ENCODE measurements around the gene NKAIN2.
"Not testable (repeated sequence)": the region's sequence is repeated elsewhere in the genome, so short reads cannot be mapped to it uniquely, and the experiment has no call there.

NKAIN2 gene

DNA sequence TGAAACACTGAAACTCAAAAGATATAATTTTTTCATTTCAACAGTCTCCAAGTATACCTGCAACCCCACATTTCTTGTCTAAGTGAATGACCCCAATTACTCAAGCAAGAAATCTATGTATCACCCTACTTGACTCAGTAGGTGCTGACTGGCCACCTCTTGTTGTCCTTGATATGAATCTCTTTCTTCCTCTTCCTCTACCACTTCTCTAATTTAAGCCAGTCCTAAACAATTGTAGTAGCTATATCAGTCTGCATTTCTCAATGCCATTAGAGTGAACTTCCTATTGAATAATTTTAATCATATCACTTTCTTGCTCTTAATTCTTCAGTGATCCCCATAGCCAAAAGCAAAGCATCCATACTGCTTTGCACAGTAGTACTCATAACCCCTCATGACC lies 93.2 kb downstream of the NKAIN2 start:
- DNase-seq, result no peak

DNA sequence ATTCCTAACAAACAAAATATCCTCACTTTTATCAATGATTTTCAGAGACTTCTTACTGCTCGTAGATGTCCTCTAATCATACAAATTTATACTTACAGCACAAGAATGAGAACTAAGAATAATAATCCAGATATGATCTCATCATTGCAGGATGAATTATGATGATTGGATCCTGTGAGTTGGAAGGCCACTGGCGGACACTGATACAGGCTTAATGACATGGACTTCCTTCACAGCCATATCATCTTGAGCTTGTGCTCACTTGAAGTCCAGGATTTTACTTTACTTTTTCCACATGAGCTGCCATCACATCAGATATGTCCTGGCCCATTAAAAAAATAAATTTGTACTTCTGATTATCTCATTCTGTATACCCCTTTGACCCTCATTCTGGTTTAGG lies 94.3 kb downstream of the NKAIN2 start:
- DNase-seq, result no peak

DNA sequence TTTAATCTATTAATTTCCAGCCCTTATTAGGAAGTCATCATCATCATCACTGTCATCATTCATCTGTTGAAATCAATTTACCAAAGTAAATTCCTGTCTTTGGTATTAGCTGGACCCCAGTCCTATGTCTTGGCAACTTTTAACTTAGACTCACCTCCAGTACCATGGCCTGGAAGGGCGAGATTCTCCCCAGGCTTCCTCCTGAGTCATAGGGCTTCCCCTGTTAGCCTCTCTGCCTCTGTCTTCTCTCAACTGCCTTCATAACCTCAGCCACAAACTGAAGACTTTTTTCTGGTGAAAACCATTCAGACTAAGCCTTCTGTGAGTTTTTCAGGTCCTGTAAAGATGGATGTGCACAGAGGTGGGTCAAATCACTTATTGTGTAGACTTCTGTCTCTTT lies 95.0 kb downstream of the NKAIN2 start:
- DNase-seq, result no peak

DNA sequence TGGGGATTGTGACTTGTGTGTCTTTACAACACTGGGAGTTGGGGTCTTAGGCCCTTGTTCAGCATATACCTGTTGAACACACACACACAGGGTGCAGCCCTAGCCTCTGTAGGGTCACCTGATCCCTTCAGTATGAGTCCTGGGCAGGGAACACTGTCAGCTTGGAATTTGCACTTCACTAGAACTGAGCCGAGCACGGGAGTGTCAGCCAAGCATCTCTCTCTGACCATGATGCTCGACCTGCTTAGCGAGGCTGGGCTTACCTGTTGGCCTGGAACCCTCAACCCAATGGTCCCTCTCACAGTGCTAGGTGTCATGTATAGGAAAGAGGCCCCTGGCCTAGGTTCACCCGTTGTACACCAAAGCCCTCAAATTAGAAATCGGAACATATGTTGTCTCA lies 96.1 kb downstream of the NKAIN2 start:
- no peak for DNase-seq

DNA sequence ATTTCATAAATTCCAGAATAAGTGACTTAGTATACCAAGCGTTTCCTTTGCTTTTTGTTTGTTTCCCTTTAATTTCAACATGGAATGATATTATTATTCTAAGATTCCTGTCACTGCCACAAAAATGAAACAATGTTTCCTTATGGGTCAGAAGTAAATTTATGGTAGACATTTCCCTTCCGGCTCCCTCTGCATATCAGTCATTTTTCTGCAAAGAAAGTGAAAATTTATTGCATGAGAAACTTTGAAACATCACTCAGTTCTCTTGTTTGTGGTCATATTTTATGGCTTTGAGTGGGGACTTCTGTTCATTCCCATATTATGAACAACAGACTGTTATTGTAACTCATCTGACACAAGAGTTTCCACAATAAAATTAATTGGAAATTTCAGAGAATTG lies 97.8 kb downstream of the NKAIN2 start:
- DNase-seq, result no peak

DNA sequence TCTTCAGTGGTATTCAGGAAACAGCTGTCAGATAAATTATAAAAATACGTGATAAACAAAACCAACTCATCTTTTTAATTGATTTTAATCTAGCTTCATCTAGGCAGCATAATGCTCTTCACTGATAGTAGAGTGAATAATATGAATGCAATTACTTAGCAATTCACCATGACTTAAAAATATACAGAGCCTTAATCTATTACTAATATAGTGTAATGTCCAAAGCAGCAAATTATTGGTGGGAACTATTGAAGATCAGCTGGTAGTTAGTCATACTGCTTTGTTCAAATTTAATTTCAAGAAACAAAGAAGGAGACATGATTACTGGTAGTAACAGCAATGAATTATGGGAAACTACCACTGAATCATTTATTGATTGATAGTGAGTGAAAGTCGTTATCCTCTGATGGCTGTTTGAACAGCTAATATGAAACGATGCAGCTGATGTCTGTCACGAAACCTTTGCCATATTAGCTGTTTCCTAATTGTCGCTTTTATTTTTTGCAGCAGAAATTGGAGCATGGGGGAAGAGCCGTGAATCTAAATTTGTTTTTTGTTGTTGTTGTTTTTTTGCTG lies 99.2 kb downstream of the NKAIN2 start:
- no peak for DNase-seq

DNA sequence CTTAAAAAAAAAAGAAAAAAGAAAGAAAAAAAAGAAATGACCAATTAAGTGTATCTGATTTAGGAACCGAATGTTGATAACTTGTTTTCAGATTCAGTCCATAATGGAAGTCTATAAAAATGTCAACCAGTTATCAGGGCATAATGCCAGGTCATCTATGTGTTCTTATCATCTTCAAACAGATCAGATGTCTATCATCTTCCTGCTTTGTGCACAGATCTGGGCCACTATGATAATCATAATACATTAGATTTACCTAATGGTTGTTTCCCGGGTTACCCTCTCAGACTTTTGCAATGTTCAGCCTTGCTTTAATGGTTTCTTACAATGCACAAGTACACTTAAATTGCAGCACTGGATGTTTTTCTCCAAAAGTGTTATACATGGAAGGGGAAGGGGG lies 100.6 kb downstream of the NKAIN2 start:
- DNase-seq, result no peak

DNA sequence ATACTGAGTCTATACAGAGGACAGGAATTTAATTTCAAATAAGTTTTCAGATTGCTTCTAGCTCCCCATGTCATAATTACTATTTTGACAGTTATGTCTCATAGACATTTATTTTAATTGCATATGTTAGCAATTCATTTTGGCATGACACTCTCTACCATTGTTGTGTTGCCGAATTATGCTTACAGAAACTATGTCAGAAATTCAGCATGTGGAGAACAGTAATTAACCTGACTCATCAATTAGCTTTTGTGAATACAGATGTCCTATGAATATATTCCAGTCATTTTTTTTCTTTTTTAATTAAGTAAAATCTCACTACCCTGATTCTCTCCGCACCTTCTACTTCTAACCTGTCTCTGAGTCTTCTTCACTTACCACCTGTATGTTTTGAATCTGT lies 105.1 kb downstream of the NKAIN2 start:
- no peak for DNase-seq

DNA sequence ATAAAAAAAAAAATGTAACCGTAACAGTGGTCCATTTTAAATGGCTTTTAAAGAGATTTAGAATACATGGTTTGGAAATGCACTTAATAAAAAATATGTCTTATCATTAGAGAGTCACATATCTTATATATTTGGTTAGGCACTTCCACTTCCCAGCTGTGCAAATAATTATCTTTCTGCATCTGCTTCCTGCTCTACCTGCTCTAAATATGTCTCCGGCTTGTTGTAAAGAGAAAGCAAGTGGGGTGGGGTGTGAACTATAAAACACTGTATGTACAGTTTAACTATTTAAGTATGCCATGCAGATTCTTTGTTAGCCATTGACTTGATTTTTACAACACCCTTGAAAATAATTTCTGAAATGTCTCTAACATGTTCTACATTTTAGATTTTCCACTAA lies 106.3 kb downstream of the NKAIN2 start:
- DNase-seq, result no peak

DNA sequence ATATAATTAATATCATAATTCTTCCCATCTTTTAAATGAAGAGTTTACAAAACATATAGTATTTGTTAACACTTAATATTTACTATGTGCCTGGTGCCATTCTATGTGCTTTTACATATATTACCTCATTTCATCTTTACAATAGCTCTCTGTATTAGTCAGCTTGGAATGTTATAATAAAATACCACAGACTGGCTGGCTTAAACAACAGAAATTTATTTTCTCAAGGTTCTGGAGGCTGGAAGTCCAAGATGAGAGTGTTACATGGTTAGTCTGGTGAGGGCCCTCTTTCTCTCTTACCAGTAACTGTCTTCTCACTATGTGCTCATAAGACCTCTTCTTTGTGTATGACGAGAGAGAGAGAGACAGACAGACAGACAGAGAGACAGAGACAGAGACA lies 110.2 kb downstream of the NKAIN2 start:
- no peak for DNase-seq

DNA sequence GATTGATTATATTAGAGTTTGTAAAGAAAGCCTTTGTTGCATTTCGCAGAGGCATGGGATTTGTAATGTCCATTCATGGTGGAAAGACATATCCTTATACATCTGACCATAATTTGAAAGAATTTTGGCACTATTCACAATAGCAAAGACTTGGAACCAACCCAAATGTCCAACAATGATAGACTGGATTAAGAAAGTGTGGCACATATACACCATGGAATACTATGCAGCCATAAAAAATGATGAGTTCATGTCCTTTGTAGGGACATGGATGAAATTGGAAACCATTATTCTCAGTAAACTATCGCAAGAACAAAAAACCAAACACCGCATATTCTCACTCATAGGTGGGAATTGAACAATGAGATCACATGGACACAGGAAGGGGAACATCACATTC lies 119.7 kb downstream of the NKAIN2 start:
- not testable (repeated sequence) for DNase-seq

DNA sequence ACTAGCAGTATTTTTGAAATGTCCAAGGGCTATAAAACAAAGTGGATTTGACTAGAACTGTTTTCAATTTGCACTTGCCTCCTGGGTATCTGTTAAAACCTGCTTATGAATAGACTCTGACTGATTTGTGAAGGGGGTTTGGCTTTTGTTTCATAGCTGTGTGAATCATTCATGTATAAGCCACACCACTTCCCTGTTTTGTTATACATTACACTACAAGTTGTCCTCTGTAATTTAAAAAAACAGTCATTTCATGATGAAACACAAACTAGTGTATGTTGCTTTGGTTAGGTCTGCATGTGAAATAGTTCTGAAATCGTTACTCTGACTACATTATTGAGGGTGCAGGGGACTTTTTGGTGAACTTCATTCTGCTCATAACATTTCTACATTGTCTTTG lies 121.7 kb downstream of the NKAIN2 start:
- no peak for DNase-seq

DNA sequence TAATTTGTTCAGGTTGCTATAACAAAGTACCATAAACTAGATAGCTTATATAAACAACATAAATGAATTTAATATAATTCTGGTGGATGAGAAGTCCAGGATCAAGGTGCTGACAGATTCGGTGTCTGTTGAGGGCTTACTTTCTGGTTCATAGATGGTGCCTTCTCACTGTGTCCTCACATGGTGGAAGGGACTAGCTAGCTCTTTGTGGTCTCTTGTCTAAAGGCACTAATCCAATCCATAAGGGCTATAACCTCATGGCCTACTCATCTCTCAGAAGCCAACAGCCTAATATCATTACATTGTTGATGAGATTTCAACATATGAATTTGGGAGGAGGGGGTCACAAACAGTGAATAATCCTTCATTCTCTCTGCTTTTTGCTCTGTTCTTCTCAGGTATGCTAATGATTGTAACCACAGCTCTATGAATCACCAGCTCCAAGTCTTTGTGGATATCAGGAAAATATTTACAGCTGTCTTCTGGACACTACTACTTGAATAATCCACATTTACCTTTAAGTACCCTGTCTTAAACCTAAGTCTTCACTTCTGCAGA lies 122.3 kb downstream of the NKAIN2 start:
- DNase-seq, result no peak

DNA sequence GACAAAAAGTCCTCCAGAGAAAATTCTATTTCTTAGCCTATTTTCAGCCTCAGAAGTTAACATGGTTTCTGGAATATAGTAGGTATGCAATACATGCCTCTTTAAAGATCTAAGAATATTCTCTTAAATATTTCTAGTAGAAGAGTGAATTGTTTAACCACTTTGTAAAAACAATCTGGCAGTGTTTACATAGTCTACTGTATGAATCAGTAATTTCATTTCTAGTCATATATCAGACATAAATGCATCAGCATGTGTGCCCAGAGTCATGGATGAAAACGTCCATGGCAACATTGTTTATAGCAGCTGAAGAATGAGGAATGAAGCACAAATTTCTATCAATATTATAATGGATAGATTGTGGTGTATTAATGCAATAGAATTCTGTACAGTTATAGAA lies 124.9 kb downstream of the NKAIN2 start:
- DNase-seq, result no peak

DNA sequence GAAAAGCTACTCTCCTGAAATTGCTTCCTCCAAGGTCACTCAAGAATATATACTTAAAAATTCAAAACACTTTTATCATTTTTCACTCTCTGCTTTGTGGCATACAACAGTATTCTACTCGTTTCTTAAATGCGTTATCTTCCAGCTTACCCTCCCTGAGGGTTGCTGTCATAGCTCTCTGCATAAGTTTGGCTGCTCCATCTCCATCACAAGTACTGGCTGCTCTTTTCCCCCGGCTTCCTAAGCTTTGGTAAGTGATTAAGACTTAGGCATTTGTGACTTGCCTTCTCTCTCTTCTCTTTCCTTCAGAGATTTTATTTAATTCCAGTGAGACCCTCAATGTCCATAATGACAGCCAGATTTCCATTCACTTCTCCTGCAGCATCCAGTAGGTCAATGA lies 128.3 kb downstream of the NKAIN2 start:
- no peak for DNase-seq

DNA sequence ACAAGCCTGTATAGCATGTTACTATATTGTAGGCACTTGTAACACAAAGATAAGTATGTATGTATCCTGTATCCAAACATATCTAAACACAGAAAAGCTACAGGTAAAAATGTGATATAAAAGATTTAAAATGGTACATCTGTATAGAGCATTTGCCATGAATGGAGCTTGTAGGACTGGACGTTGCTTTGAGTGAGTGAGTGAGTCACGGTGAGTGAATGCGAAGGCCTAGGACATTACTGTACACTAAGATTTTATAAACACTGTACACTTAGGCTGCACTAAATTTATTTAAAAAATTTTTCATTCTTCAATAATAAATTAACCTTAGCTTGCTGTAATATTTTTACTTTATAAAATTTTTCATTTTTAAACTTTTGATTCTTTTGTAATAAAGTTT lies 136.9 kb downstream of the NKAIN2 start:
- no peak for DNase-seq

DNA sequence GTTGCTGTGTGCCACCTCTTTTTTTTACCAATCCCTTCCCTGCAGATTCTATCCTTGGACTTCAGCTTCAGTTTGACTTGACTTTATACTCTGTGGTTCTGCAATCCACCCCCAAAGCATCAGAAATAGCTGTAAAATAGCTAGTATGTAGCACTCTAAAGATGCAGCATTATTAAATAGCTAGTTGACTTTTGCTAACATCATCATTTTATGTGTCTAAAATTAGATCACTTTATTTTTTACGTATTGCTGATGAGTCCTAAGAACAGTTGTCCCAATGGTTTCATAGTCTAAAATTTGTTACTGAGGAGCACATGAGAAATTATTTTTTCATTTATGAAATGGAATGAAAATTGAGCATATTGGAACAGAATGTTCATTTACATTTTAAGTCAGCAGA lies 138.2 kb downstream of the NKAIN2 start:
- DNase-seq, result no peak

DNA sequence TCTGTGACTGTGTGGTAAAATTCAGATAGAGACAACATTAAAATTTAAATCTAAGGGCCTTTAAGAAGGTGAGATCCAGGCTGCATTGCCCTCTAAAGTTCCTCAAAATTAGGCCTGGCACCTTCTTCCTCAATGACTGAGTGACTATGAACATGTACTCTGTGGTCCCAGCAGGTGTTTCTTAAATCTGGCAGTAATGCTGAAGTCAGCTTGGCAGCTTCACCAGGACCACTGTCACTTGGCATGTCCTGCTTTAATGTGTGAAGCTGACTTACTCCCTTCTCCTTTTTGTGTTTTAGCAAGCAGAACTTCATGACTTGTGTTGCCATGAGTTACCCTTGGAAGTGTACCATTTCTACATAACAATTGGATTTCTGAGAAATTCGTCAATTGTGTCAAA lies 141.7 kb downstream of the NKAIN2 start:
- no peak for DNase-seq

DNA sequence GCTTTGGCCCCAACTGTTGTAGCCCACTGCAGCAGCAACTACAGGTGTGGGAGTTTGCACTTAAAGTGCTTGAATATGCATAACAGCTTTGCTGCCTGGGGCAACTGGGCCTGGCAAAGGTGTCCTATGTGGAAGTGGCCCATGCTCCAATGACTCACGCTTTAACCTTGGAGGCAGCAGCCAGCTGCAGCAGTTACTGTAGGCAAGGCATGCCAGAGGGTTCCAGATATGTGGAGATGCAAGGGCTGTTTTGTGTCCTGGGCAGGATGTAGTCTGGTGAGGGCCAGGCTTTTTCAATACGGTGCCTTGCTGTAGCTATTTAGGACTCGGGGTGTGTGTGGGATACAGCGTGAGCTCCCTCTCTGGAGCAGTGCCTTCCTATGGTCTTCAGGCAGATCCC lies 150.3 kb downstream of the NKAIN2 start:
- no peak for DNase-seq

DNA sequence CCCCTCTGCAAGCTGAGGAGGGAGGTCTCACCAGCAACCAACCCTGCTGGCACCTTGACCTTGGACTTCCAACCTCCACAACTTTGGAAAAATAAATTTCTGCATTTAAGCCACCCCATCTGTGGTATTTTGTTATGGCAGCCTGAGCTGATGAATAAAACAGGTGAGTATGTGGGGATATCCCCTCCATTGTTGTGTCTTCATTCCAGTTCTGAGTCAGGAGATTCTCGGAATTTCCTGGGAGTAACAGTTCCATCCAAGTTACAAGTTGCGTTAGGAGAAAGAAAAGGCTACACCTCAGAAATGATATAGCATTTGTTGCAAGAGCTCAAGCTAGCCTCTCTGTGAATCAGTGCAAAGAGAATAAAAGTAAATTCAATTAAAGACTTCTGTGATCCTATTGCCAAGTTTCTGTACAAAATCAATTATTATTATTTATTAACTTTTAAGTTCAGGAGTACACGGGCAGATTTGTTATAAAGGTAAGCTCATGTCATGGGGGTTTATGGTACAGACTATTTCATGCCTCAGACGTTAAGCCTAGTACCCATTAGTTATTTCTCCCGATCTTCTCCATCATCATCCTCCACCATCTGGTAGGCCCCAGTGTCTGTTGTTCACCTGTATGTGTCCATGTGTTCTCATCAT lies 153.0 kb downstream of the NKAIN2 start:
- DNase-seq, result no peak

DNA sequence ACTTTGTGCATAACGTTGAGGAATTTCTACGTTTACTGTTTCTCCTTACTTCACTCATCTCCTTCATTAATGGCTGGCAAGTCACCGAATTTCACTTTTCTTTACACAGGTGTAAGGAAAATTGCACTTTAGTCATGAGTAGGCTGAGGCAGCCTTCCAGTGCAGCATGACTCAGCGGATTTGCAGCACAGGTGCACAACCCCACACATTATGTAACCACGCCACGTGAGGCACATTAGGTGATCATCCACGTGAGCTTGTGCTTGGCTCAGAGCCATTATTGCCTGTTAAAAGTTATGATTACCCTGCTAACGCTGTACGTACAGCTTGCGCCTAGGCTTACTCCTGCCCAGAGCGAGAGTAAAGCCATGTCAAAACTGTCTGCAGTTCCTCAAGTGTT lies 158.8 kb downstream of the NKAIN2 start:
- DNase-seq, result no peak

DNA sequence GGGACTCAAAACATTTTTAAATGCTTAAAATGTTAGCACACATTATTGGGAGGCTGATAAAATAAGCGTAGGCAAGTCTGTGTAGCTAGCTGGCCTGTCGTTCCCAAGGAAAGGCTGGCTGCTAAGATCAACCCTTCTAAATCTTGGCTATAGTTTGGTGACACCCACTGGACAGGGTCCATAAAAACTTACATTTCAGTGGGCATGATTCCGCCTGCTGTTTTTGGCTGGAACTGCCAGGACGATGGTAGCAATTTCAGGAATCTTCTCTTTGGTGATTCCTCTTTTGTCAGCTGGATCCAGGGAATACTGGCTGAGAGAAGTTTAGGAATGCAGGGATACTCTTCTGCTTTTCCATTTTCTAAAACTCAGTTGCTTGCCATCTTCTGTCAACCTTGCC lies 162.2 kb downstream of the NKAIN2 start:
- DNase-seq, result no peak

DNA sequence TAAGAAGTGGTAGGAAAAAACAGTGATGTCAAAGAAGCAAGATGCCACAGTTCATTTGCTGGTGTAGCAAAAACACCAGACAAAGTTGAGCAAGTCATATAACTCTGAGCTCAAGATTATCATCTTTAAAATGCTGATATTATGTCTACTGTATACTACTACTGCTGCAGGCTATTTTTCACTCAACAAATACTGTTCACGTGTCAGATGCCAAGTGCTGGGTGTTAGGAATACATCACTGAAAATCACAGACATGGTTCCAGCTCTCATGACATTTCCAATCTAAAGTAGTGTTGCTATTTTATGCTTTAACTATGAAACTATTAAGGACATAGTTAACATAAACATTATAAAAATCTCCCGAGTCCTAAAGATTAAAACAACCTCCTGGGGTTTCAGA lies 163.0 kb downstream of the NKAIN2 start:
- no peak for DNase-seq

DNA sequence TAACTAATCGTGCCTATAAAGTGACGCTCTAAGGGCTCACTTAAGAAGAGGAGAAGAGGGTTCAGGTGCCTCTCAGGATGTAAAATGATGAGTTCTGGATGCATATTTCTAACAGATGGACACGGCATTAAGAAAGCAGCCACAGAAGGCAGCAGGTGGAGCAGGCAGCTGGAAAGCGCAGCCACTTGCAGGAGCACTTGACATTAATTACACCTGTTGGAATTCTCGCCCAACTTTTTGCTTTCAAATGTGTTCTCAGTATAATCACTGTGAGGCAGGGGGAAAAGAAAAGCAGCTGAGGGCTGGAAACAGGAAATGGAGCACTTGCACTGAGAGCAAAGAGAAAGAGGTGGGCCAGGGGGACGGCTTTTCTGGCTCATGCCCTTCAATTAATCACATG lies 164.2 kb downstream of the NKAIN2 start:
- no peak for DNase-seq

All from CD4-positive, alpha-beta T cell treated with Interleukin-4 for 4 hours (primary cell).